Measurements from ENCODE around the gene ADPRS. TPM values are rescaled to one million over a fixed set of nuclear protein-coding genes. Genes with fewer than 3 reads are reported as not detected.

ADPRS gene
- total RNA-seq, 2 experiments from 2014 or later: 22.6 to 24.6 TPM

GRCh38 chr1:36119456-36119855 lies 30.8 kb downstream of the ADPRS start:
- Mint-ChIP-seq H3K36me3 (ENCODE audit: low read depth) (no peaks in the 10 kb centered on the region), H3K27me3 (peaks cover 38% of the 10 kb centered on the region), H3K9me3 (no peaks in the 10 kb centered on the region), H3K27ac (no peak overlapping the region), H3K4me3 (no peak overlapping the region), H3K4me1 (ENCODE audit: low read depth) (peaks cover 15% of the 10 kb centered on the region)
- intact Hi-C loops (cut with DNase I, micrococcal nuclease): no loop called here
- peaks cover 6% of the 10 kb centered on the region for H3K4me1 ChIP-seq (ENCODE audit: insufficient read depth, low read length)
- ChIA-PET POLR2A (no interaction called here), CTCF (interaction anchor here (1.5 kb wide), 1 partner anchor 15 kb away, joined by 3 read pairs; no protein-coding TSS in a partner anchor)
- H3K27me3 ChIP-seq (ENCODE audit: control insufficient read depth in 1 of 2, insufficient read depth in 2 of 2, low read length in 2 of 2): peaks cover 10 to 11% of the 10 kb centered on the region in 2 experiments
- DNase-seq: no peak
- H3K27ac ChIP-seq (ENCODE audit: low read depth in 1 of 2, low read length in 2 of 2): no peak overlapping the region
- ATAC-seq (ENCODE audit: poor library complexity): no peak
- H3K9me3 ChIP-seq (ENCODE audit: control insufficient read depth in 1 of 2, insufficient read depth in 1 of 2, low read length in 2 of 2): no peaks in the 10 kb centered on the region
- H3K4me3 ChIP-seq (ENCODE audit: low read length): no peak overlapping the region
- no peak for TF ChIP-seq CTCF (IDR thresholded peaks at IDR 0.05)
- H3K36me3 ChIP-seq (ENCODE audit: insufficient read depth, low read length): no peaks in the 10 kb centered on the region

- Histone ChIP-seq H3K4me1 (ENCODE audit: insufficient read depth, low read length) (peaks cover 16% of the 10 kb centered on the region), H3K9me3 (ENCODE audit: control insufficient read depth in 1 of 2, insufficient read depth in 1 of 2, low read length in 2 of 2) (peaks cover 0 to 3% of the 10 kb centered on the region in 2 experiments), H3K36me3 (ENCODE audit: insufficient read depth, low read length) (no peaks in the 10 kb centered on the region), H3K27ac (ENCODE audit: low read depth in 1 of 2, low read length in 2 of 2) (no peak overlapping the region), H3K27me3 (ENCODE audit: control insufficient read depth in 1 of 2, insufficient read depth in 2 of 2, low read length in 2 of 2) (peaks cover 19 to 24% of the 10 kb centered on the region in 2 experiments), H3K4me3 (ENCODE audit: low read length) (no peak overlapping the region)
- POLR2A ChIA-PET: no interaction called here
- CTCF ChIA-PET: no interaction called here
- ATAC-seq (ENCODE audit: poor library complexity) (no peak), DNase-seq (no peak)
- H3K36me3 Mint-ChIP-seq (ENCODE audit: low read depth): no peaks in the 10 kb centered on the region
- no peak overlapping the region for H3K4me3 Mint-ChIP-seq
- no peak overlapping the region for H3K27ac Mint-ChIP-seq
- no peak for TF ChIP-seq CTCF (IDR thresholded peaks at IDR 0.05)
- H3K9me3 Mint-ChIP-seq: no peaks in the 10 kb centered on the region
- intact Hi-C loops (cut with DNase I, micrococcal nuclease): no loop called here
- peaks cover 27% of the 10 kb centered on the region for H3K4me1 Mint-ChIP-seq (ENCODE audit: low read depth)
- H3K27me3 Mint-ChIP-seq: peaks cover 52% of the 10 kb centered on the region
These were observed 33.7 kb downstream of the ADPRS start for GRCh38 chr1:36122062-36123030.

GRCh38 chr1:36123356-36123755 lies 34.7 kb downstream of the ADPRS start:
- peaks cover 52% of the 10 kb centered on the region for H3K27me3 Mint-ChIP-seq
- CTCF ChIA-PET: no interaction called here
- intact Hi-C loops (cut with DNase I, micrococcal nuclease): no loop called here
- peak; percentile 53 for ATAC-seq (ENCODE audit: poor library complexity)
- no peaks in the 10 kb centered on the region for H3K36me3 Mint-ChIP-seq (ENCODE audit: low read depth)
- peak in 3 of 14 experiments; percentile 32 to 68 (median 57) for DNase-seq
- peak overlapping the region; percentile 11 for H3K4me3 Mint-ChIP-seq
- no peaks in the 10 kb centered on the region for H3K9me3 Mint-ChIP-seq
- Histone ChIP-seq H3K4me1 (ENCODE audit: insufficient read depth, low read length) (peaks cover 16% of the 10 kb centered on the region), H3K27ac (ENCODE audit: low read depth in 1 of 2, low read length in 2 of 2) (no peak overlapping the region), H3K4me3 (ENCODE audit: low read length) (no peak overlapping the region), H3K27me3 (ENCODE audit: control insufficient read depth in 1 of 2, insufficient read depth in 2 of 2, low read length in 2 of 2) (peaks cover 19 to 24% of the 10 kb centered on the region in 2 experiments), H3K36me3 (ENCODE audit: insufficient read depth, low read length) (no peaks in the 10 kb centered on the region), H3K9me3 (ENCODE audit: control insufficient read depth in 1 of 2, insufficient read depth in 1 of 2, low read length in 2 of 2) (peaks cover 0 to 3% of the 10 kb centered on the region in 2 experiments)
- no peak overlapping the region for H3K27ac Mint-ChIP-seq
- no peak for TF ChIP-seq CTCF (IDR thresholded peaks at IDR 0.05)
- peaks cover 27% of the 10 kb centered on the region for H3K4me1 Mint-ChIP-seq (ENCODE audit: low read depth)
- POLR2A ChIA-PET: no interaction called here
